GM12874 (cell line): ENCODE measurements around the gene TMEM253.

Source experiments
- CTCF ChIP-seq: IDR thresholded peaks from 2 replicates; pipeline ENCODE4 v1.5.1; 2011; ENCODE audit warnings: low read depth, mild to moderate bottlenecking, control low read depth, low read length, moderate library complexity; ENCODE audit not compliant: insufficient read depth

TMEM253 gene

GRCh38 chr14:21136024-21136423 is 35.2 kb downstream of the TMEM253 start:
- peak; percentile 31; the same call in 1 of the 2 replicates for TF ChIP-seq CTCF

- TF ChIP-seq CTCF, result no peak
Measured at GRCh38 chr14:21142357-21142756, 41.5 kb downstream of the TMEM253 start.

DNA sequence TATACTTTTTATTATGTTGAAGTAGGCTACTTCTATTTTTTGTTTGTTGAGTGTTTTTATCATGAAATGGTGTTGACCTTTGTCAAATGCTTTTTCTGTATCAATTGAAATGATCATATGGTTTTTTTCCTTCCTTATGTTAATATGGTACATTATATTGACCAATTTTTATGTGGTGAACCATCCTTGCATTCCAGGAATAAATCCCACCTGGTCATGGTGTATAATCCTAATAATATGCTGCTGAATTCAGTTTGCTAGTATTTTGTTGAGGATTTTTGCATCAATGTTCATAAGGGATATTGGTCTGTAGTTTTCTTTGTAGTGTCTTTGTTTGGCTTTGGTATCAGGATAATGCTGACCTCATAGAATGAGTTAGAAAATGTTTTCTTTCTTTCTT is 44.6 kb downstream of the TMEM253 start:
- no peak for TF ChIP-seq CTCF

DNA sequence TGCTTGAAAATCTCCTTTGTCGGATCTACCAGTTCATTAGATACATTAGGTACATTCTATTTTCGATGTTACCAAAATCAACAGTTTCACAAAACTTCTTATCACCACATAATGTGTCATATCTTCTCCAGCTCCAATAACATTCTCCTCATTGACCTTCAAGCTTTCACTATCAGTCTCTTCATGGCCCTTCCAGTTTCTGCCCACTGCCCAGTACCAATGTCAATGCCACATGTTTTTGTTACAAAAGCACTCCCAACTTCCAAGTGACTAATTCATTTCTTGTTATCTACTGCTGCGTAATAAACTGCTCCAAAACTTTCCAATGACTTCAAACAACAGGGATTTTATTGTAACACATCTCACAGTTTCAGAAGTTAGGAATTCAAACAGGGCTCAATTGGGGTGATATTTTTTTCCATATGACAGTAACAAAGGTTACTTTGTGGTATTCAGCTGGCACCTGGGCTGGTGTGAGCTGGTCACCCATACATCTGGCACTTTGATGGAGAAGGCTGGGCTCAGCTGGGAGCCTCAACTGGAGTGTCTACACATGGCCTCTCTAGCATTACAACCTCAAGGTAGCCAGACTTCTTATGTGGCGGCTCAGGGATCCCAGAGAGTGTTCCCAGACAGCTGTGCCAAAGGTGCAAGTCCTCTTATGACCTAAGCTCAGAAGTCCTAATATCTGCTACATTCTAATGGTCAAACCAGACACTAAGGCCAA is 48.9 kb downstream of the TMEM253 start:
- TF ChIP-seq CTCF, result no peak
